GM23338 (cell line): ENCODE measurements around the gene MLXIPL.

Experiments used
- CTCF ChIP-seq, 2 experiments: fragments of 200-600 bp in 1 of 2; sonication (generic) in 1 of 2; conservative IDR thresholded peaks; 2 replicates each; pipeline versions ENCODE4 v1.5.1 to v1.6.1; 2016 to 2017; ENCODE audit warnings: antibody characterized with exemption in 2 of 2, low read depth in 2 of 2, mild to moderate bottlenecking in 2 of 2, moderate library complexity in 1 of 2
- POLR2AphosphoS5 ChIP-seq: IDR thresholded peaks from 2 replicates; pipeline ENCODE4 v1.6.1; 2016; ENCODE audit warnings: antibody characterized with exemption, low read depth

- TF ChIP-seq CTCF (conservative IDR thresholded peaks at IDR 0.05; ENCODE audit: low read depth in 2 of 2) (no peak), POLR2AphosphoS5 (no peak)
Observed at GRCh38 chr7:73585196-73585595, 39.1 kb downstream of the MLXIPL start.
